ENCODE data around the gene C7orf57. TPM values are rescaled to one million over a fixed set of nuclear protein-coding genes. Genes with fewer than 3 reads are reported as not detected.

Gene C7orf57
- total and polyA plus RNA-seq, 10 of the 15 experiments (the other 5 are each of a cell fraction or from before 2014, with no cell fraction given) = 0.04 to 0.21 (median 0.10) TPM; not detected in 5

GRCh38 chr7:48063985-48064384 is 28.6 kb downstream of the C7orf57 start:
- no peaks in the 10 kb centered on the region for H3K79me2 ChIP-seq (ENCODE audit: control insufficient read depth, insufficient read depth, low read length)
- no peaks in the 10 kb centered on the region for H3K36me3 ChIP-seq (ENCODE audit: control insufficient read depth in 2 of 2, insufficient read depth in 2 of 2, low read length in 1 of 2)
- H3K27ac ChIP-seq (ENCODE audit: control insufficient read depth, insufficient read depth) = no peak overlapping the region
- ChIA-PET CTCF (no interaction called here), POLR2A (no interaction called here), SMC1A (ENCODE audit: uncharacterized antibody, unreplicated experiment) (no interaction called here), RAD21 (ENCODE audit: unreplicated experiment) (no interaction called here)
- 0% methylated on average over 1 of the region's 1 CpG for WGBS (ENCODE audit: insufficient coverage, insufficient replicate concordance, low lambda C conversion rate, missing lambda C conversion rate)
- BruUV-seq (replicated peaks) = no TSS peak
- no peak overlapping the region for H3K4me2 ChIP-seq (ENCODE audit: control insufficient read depth, insufficient read depth)
- no peaks in the 10 kb centered on the region for H3K27me3 ChIP-seq (replicated peaks in 1 of 2; ENCODE audit: control insufficient read depth in 2 of 2, insufficient read depth in 2 of 2, low read length in 1 of 2)
- no peaks in the 10 kb centered on the region for H3K9me3 ChIP-seq (replicated peaks; ENCODE audit: control insufficient read depth, insufficient read depth, low read length)
- in situ Hi-C loops (cut with MboI) = no loop called here
- no peak overlapping the region for H3K9ac ChIP-seq (ENCODE audit: control insufficient read depth, insufficient read depth, low read length)
- intact Hi-C loops (cut with micrococcal nuclease; ENCODE audit: unreplicated experiment) = no loop called here
- DNase-seq (ENCODE audit: low read depth, low spot score) (no peak), ATAC-seq (no peak), FAIRE-seq (no peak)
- H3K4me1 ChIP-seq (ENCODE audit: control insufficient read depth, insufficient read depth, low read length) = no peaks in the 10 kb centered on the region
- no peak overlapping the region for H3K4me3 ChIP-seq
- no peaks in the 10 kb centered on the region for H4K20me1 ChIP-seq (ENCODE audit: control insufficient read depth, insufficient read depth)
- H2AFZ ChIP-seq (ENCODE audit: control insufficient read depth, low read depth, low read length) = no peak overlapping the region
- TF ChIP-seq CHD2 (IDR thresholded peaks at IDR 0.05; ENCODE audit: borderline replicate concordance, low read depth, low read length) = no peak
- no peak for TF ChIP-seq ESRRA (IDR thresholded peaks at IDR 0.05; ENCODE audit: low read length)
- TF ChIP-seq SPI1 (IDR thresholded peaks at IDR 0.05; ENCODE audit: borderline replicate concordance, insufficient read depth, low read depth, low read length) = no peak
- no peak for TF ChIP-seq HDAC6 (IDR thresholded peaks at IDR 0.05; ENCODE audit: unreplicated experiment)
- TF ChIP-seq, protein P1, sequence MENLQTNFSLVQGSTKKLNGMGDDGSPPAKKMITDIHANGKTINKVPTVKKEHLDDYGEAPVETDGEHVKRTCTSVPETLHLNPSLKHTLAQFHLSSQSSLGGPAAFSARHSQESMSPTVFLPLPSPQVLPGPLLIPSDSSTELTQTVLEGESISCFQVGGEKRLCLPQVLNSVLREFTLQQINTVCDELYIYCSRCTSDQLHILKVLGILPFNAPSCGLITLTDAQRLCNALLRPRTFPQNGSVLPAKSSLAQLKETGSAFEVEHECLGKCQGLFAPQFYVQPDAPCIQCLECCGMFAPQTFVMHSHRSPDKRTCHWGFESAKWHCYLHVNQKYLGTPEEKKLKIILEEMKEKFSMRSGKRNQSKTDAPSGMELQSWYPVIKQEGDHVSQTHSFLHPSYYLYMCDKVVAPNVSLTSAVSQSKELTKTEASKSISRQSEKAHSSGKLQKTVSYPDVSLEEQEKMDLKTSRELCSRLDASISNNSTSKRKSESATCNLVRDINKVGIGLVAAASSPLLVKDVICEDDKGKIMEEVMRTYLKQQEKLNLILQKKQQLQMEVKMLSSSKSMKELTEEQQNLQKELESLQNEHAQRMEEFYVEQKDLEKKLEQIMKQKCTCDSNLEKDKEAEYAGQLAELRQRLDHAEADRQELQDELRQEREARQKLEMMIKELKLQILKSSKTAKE (IDR thresholded peaks at IDR 0.05; ENCODE audit: low read depth, poor library complexity, severe bottlenecking) = no peak
- TF ChIP-seq RFX5 (IDR thresholded peaks at IDR 0.05; ENCODE audit: low read depth, low read length) = no peak
- TF ChIP-seq HDGF (IDR thresholded peaks at IDR 0.05) = no peak
- TF ChIP-seq CREB1 (IDR thresholded peaks at IDR 0.05; ENCODE audit: low read depth) = no peak
- TF ChIP-seq NBN (IDR thresholded peaks at IDR 0.05) = no peak
- TF ChIP-seq, protein P2, sequence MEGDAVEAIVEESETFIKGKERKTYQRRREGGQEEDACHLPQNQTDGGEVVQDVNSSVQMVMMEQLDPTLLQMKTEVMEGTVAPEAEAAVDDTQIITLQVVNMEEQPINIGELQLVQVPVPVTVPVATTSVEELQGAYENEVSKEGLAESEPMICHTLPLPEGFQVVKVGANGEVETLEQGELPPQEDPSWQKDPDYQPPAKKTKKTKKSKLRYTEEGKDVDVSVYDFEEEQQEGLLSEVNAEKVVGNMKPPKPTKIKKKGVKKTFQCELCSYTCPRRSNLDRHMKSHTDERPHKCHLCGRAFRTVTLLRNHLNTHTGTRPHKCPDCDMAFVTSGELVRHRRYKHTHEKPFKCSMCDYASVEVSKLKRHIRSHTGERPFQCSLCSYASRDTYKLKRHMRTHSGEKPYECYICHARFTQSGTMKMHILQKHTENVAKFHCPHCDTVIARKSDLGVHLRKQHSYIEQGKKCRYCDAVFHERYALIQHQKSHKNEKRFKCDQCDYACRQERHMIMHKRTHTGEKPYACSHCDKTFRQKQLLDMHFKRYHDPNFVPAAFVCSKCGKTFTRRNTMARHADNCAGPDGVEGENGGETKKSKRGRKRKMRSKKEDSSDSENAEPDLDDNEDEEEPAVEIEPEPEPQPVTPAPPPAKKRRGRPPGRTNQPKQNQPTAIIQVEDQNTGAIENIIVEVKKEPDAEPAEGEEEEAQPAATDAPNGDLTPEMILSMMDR (IDR thresholded peaks at IDR 0.05 in 2 of 3, conservative IDR thresholded peaks at IDR 0.05 in 1 of 3; ENCODE audit: control insufficient read depth in 2 of 3, extremely low read depth in 1 of 3, insufficient read depth in 1 of 3, low read depth in 3 of 3, low read length in 3 of 3) = no peak
- no peak for TF ChIP-seq ZBTB40 (IDR thresholded peaks at IDR 0.05; ENCODE audit: borderline replicate concordance)
- TF ChIP-seq, protein P3, sequence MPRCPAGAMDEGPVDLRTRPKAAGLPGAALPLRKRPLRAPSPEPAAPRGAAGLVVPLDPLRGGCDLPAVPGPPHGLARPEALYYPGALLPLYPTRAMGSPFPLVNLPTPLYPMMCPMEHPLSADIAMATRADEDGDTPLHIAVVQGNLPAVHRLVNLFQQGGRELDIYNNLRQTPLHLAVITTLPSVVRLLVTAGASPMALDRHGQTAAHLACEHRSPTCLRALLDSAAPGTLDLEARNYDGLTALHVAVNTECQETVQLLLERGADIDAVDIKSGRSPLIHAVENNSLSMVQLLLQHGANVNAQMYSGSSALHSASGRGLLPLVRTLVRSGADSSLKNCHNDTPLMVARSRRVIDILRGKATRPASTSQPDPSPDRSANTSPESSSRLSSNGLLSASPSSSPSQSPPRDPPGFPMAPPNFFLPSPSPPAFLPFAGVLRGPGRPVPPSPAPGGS (IDR thresholded peaks at IDR 0.05; ENCODE audit: borderline replicate concordance, insufficient read depth, low read depth, low read length, poor library complexity, severe bottlenecking) = no peak
- no peak for TF ChIP-seq USF1 (IDR thresholded peaks at IDR 0.05; ENCODE audit: borderline replicate concordance, extremely low read length, insufficient read depth, low read depth, low read length)
- no peak for TF ChIP-seq MTA3 (IDR thresholded peaks at IDR 0.05; ENCODE audit: borderline replicate concordance, low read length)
